ENCODE data around the gene CELF5. TPM values are rescaled to one million over a fixed set of nuclear protein-coding genes. Genes with fewer than 3 reads are reported as not detected.

The CELF5 gene
- total and polyA plus RNA-seq, 9 of the 15 experiments (the other 6 are each of a cell fraction or from before 2014, with no cell fraction given): 0.01 to 0.56 (median 0.22) TPM

DNA sequence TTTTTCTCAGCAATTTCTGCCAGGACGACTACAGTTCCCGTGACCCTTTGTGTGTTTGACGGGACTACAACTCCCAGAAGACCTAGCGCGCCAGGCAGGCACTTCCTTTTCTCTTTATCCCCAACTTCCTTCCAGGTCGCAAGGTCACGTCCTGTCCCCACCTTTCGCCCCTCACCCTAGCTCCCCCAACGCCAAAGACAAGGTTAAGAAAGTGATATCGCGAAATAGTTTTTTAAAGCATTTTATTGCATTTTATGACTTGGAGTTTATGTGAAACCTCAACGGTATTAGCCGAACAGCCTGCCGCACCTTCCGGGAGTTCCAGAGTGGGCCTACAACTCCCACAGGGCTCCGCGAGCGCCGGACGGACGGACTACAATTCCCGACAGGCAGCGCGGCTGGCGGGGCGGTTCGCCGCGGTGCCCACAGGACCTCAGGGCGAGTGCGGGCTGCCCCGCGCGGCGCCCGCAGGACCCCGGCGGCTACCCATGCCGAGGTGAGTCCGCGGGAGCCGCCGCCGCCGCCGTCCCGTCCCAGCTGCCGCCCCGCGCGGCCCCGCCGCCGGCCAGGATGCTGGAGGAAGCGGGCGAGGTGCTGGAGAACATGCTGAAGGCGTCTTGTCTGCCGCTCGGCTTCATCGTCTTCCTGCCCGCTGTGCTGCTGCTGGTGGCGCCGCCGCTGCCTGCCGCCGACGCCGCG, 38.9 kb upstream of the CELF5 start, which contains the start of gene NCLN (continued):
- TF ChIP-seq, protein P1, sequence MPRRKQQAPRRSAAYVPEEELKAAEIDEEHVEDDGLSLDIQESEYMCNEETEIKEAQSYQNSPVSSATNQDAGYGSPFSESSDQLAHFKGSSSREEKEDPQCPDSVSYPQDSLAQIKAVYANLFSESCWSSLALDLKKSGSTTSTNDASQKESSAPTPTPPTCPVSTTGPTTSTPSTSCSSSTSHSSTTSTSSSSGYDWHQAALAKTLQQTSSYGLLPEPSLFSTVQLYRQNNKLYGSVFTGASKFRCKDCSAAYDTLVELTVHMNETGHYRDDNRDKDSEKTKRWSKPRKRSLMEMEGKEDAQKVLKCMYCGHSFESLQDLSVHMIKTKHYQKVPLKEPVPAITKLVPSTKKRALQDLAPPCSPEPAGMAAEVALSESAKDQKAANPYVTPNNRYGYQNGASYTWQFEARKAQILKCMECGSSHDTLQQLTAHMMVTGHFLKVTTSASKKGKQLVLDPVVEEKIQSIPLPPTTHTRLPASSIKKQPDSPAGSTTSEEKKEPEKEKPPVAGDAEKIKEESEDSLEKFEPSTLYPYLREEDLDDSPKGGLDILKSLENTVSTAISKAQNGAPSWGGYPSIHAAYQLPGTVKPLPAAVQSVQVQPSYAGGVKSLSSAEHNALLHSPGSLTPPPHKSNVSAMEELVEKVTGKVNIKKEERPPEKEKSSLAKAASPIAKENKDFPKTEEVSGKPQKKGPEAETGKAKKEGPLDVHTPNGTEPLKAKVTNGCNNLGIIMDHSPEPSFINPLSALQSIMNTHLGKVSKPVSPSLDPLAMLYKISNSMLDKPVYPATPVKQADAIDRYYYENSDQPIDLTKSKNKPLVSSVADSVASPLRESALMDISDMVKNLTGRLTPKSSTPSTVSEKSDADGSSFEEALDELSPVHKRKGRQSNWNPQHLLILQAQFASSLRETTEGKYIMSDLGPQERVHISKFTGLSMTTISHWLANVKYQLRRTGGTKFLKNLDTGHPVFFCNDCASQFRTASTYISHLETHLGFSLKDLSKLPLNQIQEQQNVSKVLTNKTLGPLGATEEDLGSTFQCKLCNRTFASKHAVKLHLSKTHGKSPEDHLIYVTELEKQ (CRISPR knock-in tag; IDR thresholded peaks at IDR 0.05): no peak
- TF ChIP-seq ZKSCAN1 (IDR thresholded peaks at IDR 0.05; ENCODE audit: low read depth, low read length) (no peak), ARID1B (IDR thresholded peaks at IDR 0.05) (no peak), L3MBTL2 (IDR thresholded peaks at IDR 0.05) (peak; percentile 44; the same call in 1 of the 2 replicates), HSF4 (CRISPR knock-in tag; IDR thresholded peaks at IDR 0.05; ENCODE audit: borderline replicate concordance) (no peak), MEIS2 (IDR thresholded peaks at IDR 0.05; ENCODE audit: partially characterized antibody) (peak; percentile 4), NR2C1 (IDR thresholded peaks at IDR 0.05) (peak; percentile 97), NR2C1 (tag; IDR thresholded peaks at IDR 0.05) (peak; percentile 98), SRSF9 (IDR thresholded peaks at IDR 0.05; ENCODE audit: borderline replicate concordance, low read depth, low read length) (no peak), SUPT5H (IDR thresholded peaks at IDR 0.05) (peak; percentile 76; the same call in 1 of the 2 replicates), ZFP36 (IDR thresholded peaks at IDR 0.05; ENCODE audit: low read depth, low read length, partially characterized antibody) (peak; percentile 14), ILF3 (IDR thresholded peaks at IDR 0.05; ENCODE audit: borderline replicate concordance) (no peak), U2AF1 (optimal IDR thresholded peaks at IDR 0.05; ENCODE audit: low read depth, low read length) (no peak), PHB2 (IDR thresholded peaks at IDR 0.05; ENCODE audit: low read depth) (no peak), KLF1 (tag; IDR thresholded peaks at IDR 0.05) (no peak), CREM (IDR thresholded peaks at IDR 0.05; ENCODE audit: low read depth) (peak; percentile 51), SRSF3 (IDR thresholded peaks at IDR 0.05; ENCODE audit: insufficient read depth, low read length) (no peak)
- TF ChIP-seq, protein P2, sequence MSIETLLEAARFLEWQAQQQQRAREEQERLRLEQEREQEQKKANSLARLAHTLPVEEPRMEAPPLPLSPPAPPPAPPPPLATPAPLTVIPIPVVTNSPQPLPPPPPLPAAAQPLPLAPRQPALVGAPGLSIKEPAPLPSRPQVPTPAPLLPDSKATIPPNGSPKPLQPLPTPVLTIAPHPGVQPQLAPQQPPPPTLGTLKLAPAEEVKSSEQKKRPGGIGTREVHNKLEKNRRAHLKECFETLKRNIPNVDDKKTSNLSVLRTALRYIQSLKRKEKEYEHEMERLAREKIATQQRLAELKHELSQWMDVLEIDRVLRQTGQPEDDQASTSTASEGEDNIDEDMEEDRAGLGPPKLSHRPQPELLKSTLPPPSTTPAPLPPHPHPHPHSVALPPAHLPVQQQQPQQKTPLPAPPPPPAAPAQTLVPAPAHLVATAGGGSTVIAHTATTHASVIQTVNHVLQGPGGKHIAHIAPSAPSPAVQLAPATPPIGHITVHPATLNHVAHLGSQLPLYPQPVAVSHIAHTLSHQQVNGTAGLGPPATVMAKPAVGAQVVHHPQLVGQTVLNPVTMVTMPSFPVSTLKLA (conservative IDR thresholded peaks at IDR 0.05): peak; percentile 55 to 60; a peak in 1 of 4 replicates
- TF ChIP-seq, protein P3, sequence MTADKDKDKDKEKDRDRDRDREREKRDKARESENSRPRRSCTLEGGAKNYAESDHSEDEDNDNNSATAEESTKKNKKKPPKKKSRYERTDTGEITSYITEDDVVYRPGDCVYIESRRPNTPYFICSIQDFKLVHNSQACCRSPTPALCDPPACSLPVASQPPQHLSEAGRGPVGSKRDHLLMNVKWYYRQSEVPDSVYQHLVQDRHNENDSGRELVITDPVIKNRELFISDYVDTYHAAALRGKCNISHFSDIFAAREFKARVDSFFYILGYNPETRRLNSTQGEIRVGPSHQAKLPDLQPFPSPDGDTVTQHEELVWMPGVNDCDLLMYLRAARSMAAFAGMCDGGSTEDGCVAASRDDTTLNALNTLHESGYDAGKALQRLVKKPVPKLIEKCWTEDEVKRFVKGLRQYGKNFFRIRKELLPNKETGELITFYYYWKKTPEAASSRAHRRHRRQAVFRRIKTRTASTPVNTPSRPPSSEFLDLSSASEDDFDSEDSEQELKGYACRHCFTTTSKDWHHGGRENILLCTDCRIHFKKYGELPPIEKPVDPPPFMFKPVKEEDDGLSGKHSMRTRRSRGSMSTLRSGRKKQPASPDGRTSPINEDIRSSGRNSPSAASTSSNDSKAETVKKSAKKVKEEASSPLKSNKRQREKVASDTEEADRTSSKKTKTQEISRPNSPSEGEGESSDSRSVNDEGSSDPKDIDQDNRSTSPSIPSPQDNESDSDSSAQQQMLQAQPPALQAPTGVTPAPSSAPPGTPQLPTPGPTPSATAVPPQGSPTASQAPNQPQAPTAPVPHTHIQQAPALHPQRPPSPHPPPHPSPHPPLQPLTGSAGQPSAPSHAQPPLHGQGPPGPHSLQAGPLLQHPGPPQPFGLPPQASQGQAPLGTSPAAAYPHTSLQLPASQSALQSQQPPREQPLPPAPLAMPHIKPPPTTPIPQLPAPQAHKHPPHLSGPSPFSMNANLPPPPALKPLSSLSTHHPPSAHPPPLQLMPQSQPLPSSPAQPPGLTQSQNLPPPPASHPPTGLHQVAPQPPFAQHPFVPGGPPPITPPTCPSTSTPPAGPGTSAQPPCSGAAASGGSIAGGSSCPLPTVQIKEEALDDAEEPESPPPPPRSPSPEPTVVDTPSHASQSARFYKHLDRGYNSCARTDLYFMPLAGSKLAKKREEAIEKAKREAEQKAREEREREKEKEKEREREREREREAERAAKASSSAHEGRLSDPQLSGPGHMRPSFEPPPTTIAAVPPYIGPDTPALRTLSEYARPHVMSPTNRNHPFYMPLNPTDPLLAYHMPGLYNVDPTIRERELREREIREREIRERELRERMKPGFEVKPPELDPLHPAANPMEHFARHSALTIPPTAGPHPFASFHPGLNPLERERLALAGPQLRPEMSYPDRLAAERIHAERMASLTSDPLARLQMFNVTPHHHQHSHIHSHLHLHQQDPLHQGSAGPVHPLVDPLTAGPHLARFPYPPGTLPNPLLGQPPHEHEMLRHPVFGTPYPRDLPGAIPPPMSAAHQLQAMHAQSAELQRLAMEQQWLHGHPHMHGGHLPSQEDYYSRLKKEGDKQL (CRISPR knock-in tag; IDR thresholded peaks at IDR 0.05; ENCODE audit: borderline replicate concordance): no peak

Measured in K562 (cell line).